ENCODE results near the gene SRL.

GRCh38 chr16:4283441-4283840 is 41.6 kb upstream of the SRL start:
- TF ChIP-seq POLR2AphosphoS5 (IDR thresholded peaks at IDR 0.05) (no peak), CTCF (IDR thresholded peaks at IDR 0.05; ENCODE audit: poor library complexity, severe bottlenecking) (no peak), EZH2 (IDR thresholded peaks at IDR 0.05; ENCODE audit: borderline replicate concordance, insufficient read depth, low read length, poor library complexity, severe bottlenecking) (no peak), EP300 (conservative IDR thresholded peaks at IDR 0.05; ENCODE audit: poor library complexity, severe bottlenecking) (no peak), SMC3 (conservative IDR thresholded peaks at IDR 0.05; ENCODE audit: poor library complexity) (no peak), RAD21 (conservative IDR thresholded peaks at IDR 0.05) (no peak), MXI1 (conservative IDR thresholded peaks at IDR 0.05; ENCODE audit: poor library complexity, severe bottlenecking) (no peak)
